Measurements from ENCODE around the gene CACNA1C. TPM values are rescaled to one million over a fixed set of nuclear protein-coding genes. Genes with fewer than 3 reads are reported as not detected.

CACNA1C gene
- total RNA-seq, 1 experiment from 2014 or later = not detected

DNA sequence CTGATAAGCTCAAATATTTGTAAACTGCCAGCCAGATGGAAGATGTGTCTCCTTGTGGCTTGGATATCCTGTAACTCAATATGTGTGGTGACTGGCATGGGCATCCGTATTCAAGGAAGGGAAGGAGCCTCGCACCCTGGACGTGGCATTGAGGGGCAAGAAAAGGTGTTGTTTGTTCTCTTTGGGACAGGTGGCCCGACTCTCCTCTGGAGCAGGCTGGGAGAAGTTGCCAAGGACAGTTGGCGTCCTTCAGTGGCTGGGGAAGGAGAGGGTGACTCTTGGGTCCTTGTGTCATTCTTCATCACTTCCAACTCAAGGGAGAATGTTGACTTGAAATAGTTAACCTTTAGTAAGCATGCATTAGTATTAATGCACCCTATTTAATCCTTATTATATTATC is 39.6 kb downstream of the CACNA1C start:
- no peaks in the 10 kb centered on the region for H3K36me3 ChIP-seq (ENCODE audit: low read depth)
- POLR2A ChIA-PET (ENCODE audit: unreplicated experiment) = no interaction called here
- H3K9me2 ChIP-seq (ENCODE audit: insufficient read depth) = no peaks in the 10 kb centered on the region
- intact Hi-C loops (cut with micrococcal nuclease; ENCODE audit: unreplicated experiment) = no loop called here
- peaks cover 96% of the 10 kb centered on the region for H3K27me3 ChIP-seq (ENCODE audit: insufficient read depth, low read depth)
- H3F3A ChIP-seq (ENCODE audit: insufficient read depth, low read depth) = no peaks in the 10 kb centered on the region
- no peaks in the 10 kb centered on the region for H3K4me1 ChIP-seq (replicated peaks; ENCODE audit: insufficient read depth)
- no peak overlapping the region for H3K27ac ChIP-seq
- CTCF ChIA-PET = no interaction called here
- H3K4me2 ChIP-seq = no peak overlapping the region
- no peaks in the 10 kb centered on the region for H3K79me2 ChIP-seq (ENCODE audit: low read depth)
- no peak overlapping the region for H3K4me3 ChIP-seq
- DNase-seq = no peak
- no peaks in the 10 kb centered on the region for H4K20me1 ChIP-seq (ENCODE audit: insufficient read depth)
- no peaks in the 10 kb centered on the region for H3K9me3 ChIP-seq (ENCODE audit: insufficient read depth, low read depth)
- H2AFZ ChIP-seq = no peak overlapping the region
- TF ChIP-seq EZH2 (IDR thresholded peaks at IDR 0.05; ENCODE audit: low read depth) = no peak
- TF ChIP-seq, protein P1, sequence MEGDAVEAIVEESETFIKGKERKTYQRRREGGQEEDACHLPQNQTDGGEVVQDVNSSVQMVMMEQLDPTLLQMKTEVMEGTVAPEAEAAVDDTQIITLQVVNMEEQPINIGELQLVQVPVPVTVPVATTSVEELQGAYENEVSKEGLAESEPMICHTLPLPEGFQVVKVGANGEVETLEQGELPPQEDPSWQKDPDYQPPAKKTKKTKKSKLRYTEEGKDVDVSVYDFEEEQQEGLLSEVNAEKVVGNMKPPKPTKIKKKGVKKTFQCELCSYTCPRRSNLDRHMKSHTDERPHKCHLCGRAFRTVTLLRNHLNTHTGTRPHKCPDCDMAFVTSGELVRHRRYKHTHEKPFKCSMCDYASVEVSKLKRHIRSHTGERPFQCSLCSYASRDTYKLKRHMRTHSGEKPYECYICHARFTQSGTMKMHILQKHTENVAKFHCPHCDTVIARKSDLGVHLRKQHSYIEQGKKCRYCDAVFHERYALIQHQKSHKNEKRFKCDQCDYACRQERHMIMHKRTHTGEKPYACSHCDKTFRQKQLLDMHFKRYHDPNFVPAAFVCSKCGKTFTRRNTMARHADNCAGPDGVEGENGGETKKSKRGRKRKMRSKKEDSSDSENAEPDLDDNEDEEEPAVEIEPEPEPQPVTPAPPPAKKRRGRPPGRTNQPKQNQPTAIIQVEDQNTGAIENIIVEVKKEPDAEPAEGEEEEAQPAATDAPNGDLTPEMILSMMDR (conservative IDR thresholded peaks at IDR 0.05) = no peak
- no TSS peak for BruUV-seq (replicated peaks)

- Histone ChIP-seq H3K36me3 (ENCODE audit: low read depth) (no peaks in the 10 kb centered on the region), H3K27me3 (ENCODE audit: insufficient read depth, low read depth) (peaks cover 96% of the 10 kb centered on the region), H3K79me2 (ENCODE audit: low read depth) (no peaks in the 10 kb centered on the region), H2AFZ (no peak overlapping the region), H3K4me2 (no peak overlapping the region), H3K9me2 (ENCODE audit: insufficient read depth) (no peaks in the 10 kb centered on the region), H3F3A (ENCODE audit: insufficient read depth, low read depth) (no peaks in the 10 kb centered on the region), H3K4me3 (no peak overlapping the region), H3K4me1 (replicated peaks; ENCODE audit: insufficient read depth) (no peaks in the 10 kb centered on the region), H3K9me3 (ENCODE audit: insufficient read depth, low read depth) (no peaks in the 10 kb centered on the region), H3K27ac (no peak overlapping the region), H4K20me1 (ENCODE audit: insufficient read depth) (no peaks in the 10 kb centered on the region)
- ChIA-PET POLR2A (ENCODE audit: unreplicated experiment) (no interaction called here), CTCF (no interaction called here)
- no TSS peak for BruUV-seq (replicated peaks)
- intact Hi-C loops (cut with micrococcal nuclease; ENCODE audit: unreplicated experiment) = no loop called here
- DNase-seq = no peak
- TF ChIP-seq, protein P1 (conservative IDR thresholded peaks at IDR 0.05) = no peak
- TF ChIP-seq EZH2 (IDR thresholded peaks at IDR 0.05; ENCODE audit: low read depth) = no peak
Observed at GRCh38 chr12:2092890-2093289, 40.1 kb downstream of the CACNA1C start.

GRCh38 chr12:2094597-2094996 is 41.8 kb downstream of the CACNA1C start:
- BruUV-seq (replicated peaks) = no TSS peak
- no peaks in the 10 kb centered on the region for H3F3A ChIP-seq (ENCODE audit: insufficient read depth, low read depth)
- ChIA-PET POLR2A (ENCODE audit: unreplicated experiment) (no interaction called here), CTCF (no interaction called here)
- TF ChIP-seq EZH2 (IDR thresholded peaks at IDR 0.05; ENCODE audit: low read depth) = no peak
- TF ChIP-seq, protein P1 (conservative IDR thresholded peaks at IDR 0.05) = no peak
- H3K4me3 ChIP-seq = no peak overlapping the region
- H3K79me2 ChIP-seq (ENCODE audit: low read depth) = no peaks in the 10 kb centered on the region
- peaks cover 96% of the 10 kb centered on the region for H3K27me3 ChIP-seq (ENCODE audit: insufficient read depth, low read depth)
- H2AFZ ChIP-seq = no peak overlapping the region
- H4K20me1 ChIP-seq (ENCODE audit: insufficient read depth) = no peaks in the 10 kb centered on the region
- no peaks in the 10 kb centered on the region for H3K9me3 ChIP-seq (ENCODE audit: insufficient read depth, low read depth)
- H3K9me2 ChIP-seq (ENCODE audit: insufficient read depth) = no peaks in the 10 kb centered on the region
- H3K4me2 ChIP-seq = no peak overlapping the region
- no peaks in the 10 kb centered on the region for H3K4me1 ChIP-seq (replicated peaks; ENCODE audit: insufficient read depth)
- H3K27ac ChIP-seq = no peak overlapping the region
- no peak for DNase-seq
- no peaks in the 10 kb centered on the region for H3K36me3 ChIP-seq (ENCODE audit: low read depth)
- intact Hi-C loops (cut with micrococcal nuclease; ENCODE audit: unreplicated experiment) = no loop called here

Measured in PC-9 (cell line).